Measurements from ENCODE around the gene PDZRN3. TPM values are rescaled to one million over a fixed set of nuclear protein-coding genes. Genes with fewer than 3 reads are reported as not detected.

The PDZRN3 gene
- total and polyA plus RNA-seq, 5 donors from 2014 or later, result not detected

- H3K36me3 ChIP-seq (ENCODE audit: control insufficient read depth, insufficient read depth, low read length), result no peaks in the 10 kb centered on the region
- Mint-ChIP-seq H3K36me3 (no peaks in the 10 kb centered on the region), H3K4me3 (no peak overlapping the region), H3K27ac (no peak overlapping the region), H3K4me1 (peaks cover 0 to 6% (median 0%) of the 10 kb centered on the region in 4 donors), H3K27me3 (peaks cover 4% of the 10 kb centered on the region), H3K9me3 (peaks cover 0 to 7% (median 2%) of the 10 kb centered on the region in 7 donors)
- no peak for DNase-seq
- H3K4me3 ChIP-seq (ENCODE audit: low read depth, low read length), result no peak overlapping the region
- no peaks in the 10 kb centered on the region for H3K9me3 ChIP-seq (ENCODE audit: control insufficient read depth in 2 of 2, low read length in 2 of 2)
- H3K27ac ChIP-seq (ENCODE audit: insufficient read depth, low read length, poor library complexity, severe bottlenecking), result no peak overlapping the region
- no peak for ATAC-seq (ENCODE audit: low read depth in 2 of 2)
- H3K4me1 ChIP-seq (ENCODE audit: control insufficient read depth, insufficient read depth, low read length, poor library complexity, severe bottlenecking), result no peaks in the 10 kb centered on the region
- no peaks in the 10 kb centered on the region for H3K27me3 ChIP-seq (ENCODE audit: control insufficient read depth, insufficient read depth, low read length)
These were observed 271.0 kb downstream of the PDZRN3 start for GRCh38 chr3:73353649-73354217.

GRCh38 chr3:73352841-73353645 lies 271.7 kb downstream of the PDZRN3 start:
- H3K27ac Mint-ChIP-seq, result no peak overlapping the region
- Histone ChIP-seq H3K4me1 (ENCODE audit: control insufficient read depth, insufficient read depth, low read length, poor library complexity, severe bottlenecking) (no peaks in the 10 kb centered on the region), H3K27me3 (ENCODE audit: control insufficient read depth, insufficient read depth, low read length) (no peaks in the 10 kb centered on the region), H3K27ac (ENCODE audit: insufficient read depth, low read length, poor library complexity, severe bottlenecking) (no peak overlapping the region), H3K4me3 (ENCODE audit: low read depth, low read length) (no peak overlapping the region), H3K9me3 (ENCODE audit: control insufficient read depth in 2 of 2, low read length in 2 of 2) (no peaks in the 10 kb centered on the region), H3K36me3 (ENCODE audit: control insufficient read depth, insufficient read depth, low read length) (no peaks in the 10 kb centered on the region)
- peaks cover 0 to 7% (median 2%) of the 10 kb centered on the region in 7 donors for H3K9me3 Mint-ChIP-seq
- peaks cover 0 to 7% (median 0%) of the 10 kb centered on the region in 4 donors for H3K4me1 Mint-ChIP-seq
- H3K36me3 Mint-ChIP-seq, result no peaks in the 10 kb centered on the region
- H3K27me3 Mint-ChIP-seq, result peaks cover 4% of the 10 kb centered on the region
- ATAC-seq (ENCODE audit: low read depth in 2 of 2), result no peak
- no peak for DNase-seq
- H3K4me3 Mint-ChIP-seq, result no peak overlapping the region

- H3K9me3 Mint-ChIP-seq, result peaks cover 0 to 5% (median 0%) of the 10 kb centered on the region in 7 donors
- H3K4me3 Mint-ChIP-seq, result no peak overlapping the region
- no peaks in the 10 kb centered on the region for H3K36me3 ChIP-seq (ENCODE audit: control insufficient read depth, insufficient read depth, low read length)
- H3K4me1 ChIP-seq (ENCODE audit: control insufficient read depth, insufficient read depth, low read length, poor library complexity, severe bottlenecking), result no peaks in the 10 kb centered on the region
- no peaks in the 10 kb centered on the region for H3K9me3 ChIP-seq (ENCODE audit: control insufficient read depth in 2 of 2, low read length in 2 of 2)
- H3K27ac Mint-ChIP-seq, result no peak overlapping the region
- H3K36me3 Mint-ChIP-seq, result no peaks in the 10 kb centered on the region
- no peak overlapping the region for H3K27ac ChIP-seq (ENCODE audit: insufficient read depth, low read length, poor library complexity, severe bottlenecking)
- H3K27me3 ChIP-seq (ENCODE audit: control insufficient read depth, insufficient read depth, low read length), result no peaks in the 10 kb centered on the region
- H3K4me3 ChIP-seq (ENCODE audit: low read depth, low read length), result no peak overlapping the region
- ATAC-seq (ENCODE audit: low read depth in 2 of 2) (no peak), DNase-seq (no peak)
- peaks cover 0 to 7% (median 0%) of the 10 kb centered on the region in 4 donors for H3K4me1 Mint-ChIP-seq
- peaks cover 4% of the 10 kb centered on the region for H3K27me3 Mint-ChIP-seq
These were observed 273.2 kb downstream of the PDZRN3 start for GRCh38 chr3:73351423-73352071.

GRCh38 chr3:73350996-73351395 lies 273.7 kb downstream of the PDZRN3 start:
- no peaks in the 10 kb centered on the region for H3K4me1 ChIP-seq (ENCODE audit: control insufficient read depth, insufficient read depth, low read length, poor library complexity, severe bottlenecking)
- ATAC-seq (ENCODE audit: low read depth in 2 of 2), result no peak
- peaks cover 0 to 7% (median 0%) of the 10 kb centered on the region in 4 donors for H3K4me1 Mint-ChIP-seq
- H3K27ac ChIP-seq (ENCODE audit: insufficient read depth, low read length, poor library complexity, severe bottlenecking), result no peak overlapping the region
- no peaks in the 10 kb centered on the region for H3K36me3 ChIP-seq (ENCODE audit: control insufficient read depth, insufficient read depth, low read length)
- DNase-seq, result no peak
- H3K27me3 ChIP-seq (ENCODE audit: control insufficient read depth, insufficient read depth, low read length), result no peaks in the 10 kb centered on the region
- no peaks in the 10 kb centered on the region for H3K36me3 Mint-ChIP-seq
- H3K27ac Mint-ChIP-seq, result no peak overlapping the region
- no peak overlapping the region for H3K4me3 Mint-ChIP-seq
- no peak overlapping the region for H3K4me3 ChIP-seq (ENCODE audit: low read depth, low read length)
- H3K9me3 Mint-ChIP-seq, result peaks cover 0 to 6% (median 0%) of the 10 kb centered on the region in 7 donors
- no peaks in the 10 kb centered on the region for H3K9me3 ChIP-seq (ENCODE audit: control insufficient read depth in 2 of 2, low read length in 2 of 2)
- peaks cover 4% of the 10 kb centered on the region for H3K27me3 Mint-ChIP-seq

- peaks cover 0 to 6% (median 0%) of the 10 kb centered on the region in 7 donors for H3K9me3 Mint-ChIP-seq
- Histone ChIP-seq H3K27me3 (ENCODE audit: control insufficient read depth, insufficient read depth, low read length) (no peaks in the 10 kb centered on the region), H3K9me3 (ENCODE audit: control insufficient read depth in 2 of 2, low read length in 2 of 2) (no peaks in the 10 kb centered on the region), H3K36me3 (ENCODE audit: control insufficient read depth, insufficient read depth, low read length) (no peaks in the 10 kb centered on the region), H3K4me1 (ENCODE audit: control insufficient read depth, insufficient read depth, low read length, poor library complexity, severe bottlenecking) (no peaks in the 10 kb centered on the region), H3K27ac (ENCODE audit: insufficient read depth, low read length, poor library complexity, severe bottlenecking) (no peak overlapping the region), H3K4me3 (ENCODE audit: low read depth, low read length) (no peak overlapping the region)
- ATAC-seq (ENCODE audit: low read depth in 2 of 2) (no peak), DNase-seq (no peak)
- H3K4me1 Mint-ChIP-seq, result peaks cover 0 to 7% (median 0%) of the 10 kb centered on the region in 4 donors
- no peaks in the 10 kb centered on the region for H3K36me3 Mint-ChIP-seq
- H3K27ac Mint-ChIP-seq, result no peak overlapping the region
- H3K27me3 Mint-ChIP-seq, result peaks cover 4% of the 10 kb centered on the region
- no peak overlapping the region for H3K4me3 Mint-ChIP-seq
These were observed 275.1 kb downstream of the PDZRN3 start for GRCh38 chr3:73349657-73350056.

GRCh38 chr3:73342077-73342476 lies 282.7 kb downstream of the PDZRN3 start:
- peaks cover 0 to 10% (median 2%) of the 10 kb centered on the region in 7 donors for H3K9me3 Mint-ChIP-seq
- no peak overlapping the region for H3K27ac Mint-ChIP-seq
- Histone ChIP-seq H3K27me3 (ENCODE audit: control insufficient read depth, insufficient read depth, low read length) (no peaks in the 10 kb centered on the region), H3K4me3 (ENCODE audit: low read depth, low read length) (no peak overlapping the region), H3K36me3 (ENCODE audit: control insufficient read depth, insufficient read depth, low read length) (no peaks in the 10 kb centered on the region), H3K9me3 (ENCODE audit: control insufficient read depth in 2 of 2, low read length in 2 of 2) (no peaks in the 10 kb centered on the region), H3K4me1 (ENCODE audit: control insufficient read depth, insufficient read depth, low read length, poor library complexity, severe bottlenecking) (no peaks in the 10 kb centered on the region), H3K27ac (ENCODE audit: insufficient read depth, low read length, poor library complexity, severe bottlenecking) (no peak overlapping the region)
- no peaks in the 10 kb centered on the region for H3K4me1 Mint-ChIP-seq
- no peak overlapping the region for H3K4me3 Mint-ChIP-seq
- DNase-seq, result no peak
- ATAC-seq (ENCODE audit: low read depth in 2 of 2), result no peak
- H3K36me3 Mint-ChIP-seq, result no peaks in the 10 kb centered on the region
- H3K27me3 Mint-ChIP-seq, result peaks cover 8% of the 10 kb centered on the region

- no peaks in the 10 kb centered on the region for H3K4me1 Mint-ChIP-seq
- H3K36me3 Mint-ChIP-seq, result no peaks in the 10 kb centered on the region
- Histone ChIP-seq H3K4me1 (ENCODE audit: control insufficient read depth, insufficient read depth, low read length, poor library complexity, severe bottlenecking) (no peaks in the 10 kb centered on the region), H3K27ac (ENCODE audit: insufficient read depth, low read length, poor library complexity, severe bottlenecking) (no peak overlapping the region), H3K36me3 (ENCODE audit: control insufficient read depth, insufficient read depth, low read length) (no peaks in the 10 kb centered on the region), H3K9me3 (ENCODE audit: control insufficient read depth in 2 of 2, low read length in 2 of 2) (no peaks in the 10 kb centered on the region), H3K27me3 (ENCODE audit: control insufficient read depth, insufficient read depth, low read length) (no peaks in the 10 kb centered on the region), H3K4me3 (ENCODE audit: low read depth, low read length) (no peak overlapping the region)
- peaks cover 0 to 11% (median 0%) of the 10 kb centered on the region in 7 donors for H3K9me3 Mint-ChIP-seq
- H3K27ac Mint-ChIP-seq, result no peak overlapping the region
- no peak for DNase-seq
- no peak for ATAC-seq (ENCODE audit: low read depth in 2 of 2)
- H3K4me3 Mint-ChIP-seq, result no peak overlapping the region
- peaks cover 8% of the 10 kb centered on the region for H3K27me3 Mint-ChIP-seq
These were observed 283.3 kb downstream of the PDZRN3 start for GRCh38 chr3:73341272-73341935.
